B cell (primary cell): Measurements from ENCODE around the gene PILRB. TPM values are rescaled to one million over a fixed set of nuclear protein-coding genes. Genes with fewer than 3 reads are reported as not detected.
"Not testable (repeated sequence)": the region's sequence is repeated elsewhere in the genome, so short reads cannot be mapped to it uniquely, and the experiment has no call there.

Source experiments
- ATAC-seq: fragments of 200-7000 bp; cut with Tn5 transposase; one replicate; pipeline ENCODE4 v1.10.0; 2021; ENCODE audit warnings: low read depth, mild to moderate bottlenecking, moderate number of reproducible peaks, moderate library complexity
- CTCF ChIA-PET: fragments of 350-600 bp; sonication (Branson Sonifier 250); formaldehyde crosslinking; loops from one replicate; lab custom pipeline; 2021; ENCODE audit warnings: antibody characterized with exemption, inconsistent platforms; lab: Charles Lee
- POLR2A ChIA-PET: fragments of 350-600 bp; sonication (Branson Sonifier 250); formaldehyde crosslinking; loops from one replicate; lab custom pipeline; 2021; ENCODE audit warnings: antibody characterized with exemption; lab: Charles Lee
- DNase-seq: peaks from one replicate; pipeline ENCODE4 v3.0.0; 2013
- H2AFZ ChIP-seq: 2 replicates; pipeline ENCODE4 v1.6.1; 2012; ENCODE audit warnings: mild to moderate bottlenecking, low read depth, low read length; ENCODE audit not compliant: insufficient read depth, poor library complexity, severe bottlenecking
- H3K27ac ChIP-seq, 2 donors: 1 replicate in 1 of 2; 2 replicates in 1 of 2; pipeline ENCODE4 v1.5.1; 2012 to 2013; ENCODE audit warnings: low read length in 2 of 2, mild to moderate bottlenecking in 2 of 2, moderate library complexity in 1 of 2
- H3K27me3 ChIP-seq, 4 experiments: fragments of 200-600 bp in 1 of 4; sonication (generic) in 1 of 4; replicated peaks in 1 of 4; 1 replicate in 2 of 4; 2 replicates in 2 of 4; pipeline versions ENCODE4 v1.6.1 to v1.7.0; 2013 to 2016; ENCODE audit warnings: low read length in 3 of 4, mild to moderate bottlenecking in 2 of 4, mixed read lengths in 1 of 4, moderate library complexity in 1 of 4; ENCODE audit not compliant: insufficient read depth in 4 of 4, control insufficient read depth in 3 of 4; ENCODE audit errors: control extremely low read depth in 1 of 4
- H3K36me3 ChIP-seq, 2 experiments: replicated peaks in 1 of 2; 1 replicate in 1 of 2; 2 replicates in 1 of 2; pipeline versions ENCODE4 v1.6.1 to v1.7.1; 2013; ENCODE audit warnings: low read length in 1 of 2; ENCODE audit not compliant: insufficient read depth in 2 of 2, control insufficient read depth in 1 of 2; ENCODE audit errors: control extremely low read depth in 1 of 2, extremely low read depth in 1 of 2
- H3K4me1 ChIP-seq, 2 donors: fragments of 200-600 bp in 1 of 2; sonication (generic) in 1 of 2; 1 replicate in 1 of 2; 2 replicates in 1 of 2; pipeline versions ENCODE4 v1.5.1 to v1.6.1; 2013 to 2017; ENCODE audit warnings: low read length in 2 of 2; ENCODE audit not compliant: control insufficient read depth in 2 of 2, insufficient read depth in 2 of 2
- H3K4me2 ChIP-seq: replicated peaks from 2 replicates; pipeline ENCODE3; 2012; ENCODE audit warnings: mild to moderate bottlenecking, low read depth, low read length; ENCODE audit not compliant: poor library complexity, severe bottlenecking
- H3K4me3 ChIP-seq, 5 experiments: fragments of 200-600 bp in 1 of 5; sonication (generic) in 1 of 5; 1 replicate in 3 of 5; 2 replicates in 2 of 5; pipeline versions ENCODE4 v1.5.1 to v1.7.0; 2011 to 2016; ENCODE audit warnings: low read length in 4 of 5, mild to moderate bottlenecking in 4 of 5, low read depth in 2 of 5, control low read depth in 1 of 5, moderate library complexity in 1 of 5; ENCODE audit not compliant: insufficient read depth in 1 of 5; ENCODE audit errors: control extremely low read depth in 1 of 5, extremely low read depth in 1 of 5
- H3K79me2 ChIP-seq: fragments of 200-600 bp; sonication (generic); one replicate; pipeline ENCODE4 v1.6.0; 2016; ENCODE audit warnings: low read length; ENCODE audit not compliant: control insufficient read depth, insufficient read depth
- H3K9ac ChIP-seq: fragments of 200-600 bp; sonication (generic); 2 replicates; pipeline ENCODE4 v1.6.1; 2017; ENCODE audit warnings: mild to moderate bottlenecking, low read length, moderate library complexity
- H3K9me3 ChIP-seq, 3 donors: one replicate each; pipeline versions ENCODE4 v1.6.1 to v1.7.1; 2013; ENCODE audit warnings: low read length in 2 of 3; ENCODE audit not compliant: control insufficient read depth in 2 of 3, insufficient read depth in 1 of 3; ENCODE audit errors: control extremely low read depth in 1 of 3
- H4K20me1 ChIP-seq: 2 replicates; pipeline ENCODE4 v1.6.0; 2012; ENCODE audit warnings: mild to moderate bottlenecking, low read length; ENCODE audit not compliant: insufficient read depth, control insufficient read depth, poor library complexity, severe bottlenecking
- H3K27ac Mint-ChIP-seq: one replicate; pipeline ENCODE4 v1.8.0; 2021; ENCODE audit warnings: mixed read lengths
- H3K27me3 Mint-ChIP-seq: one replicate; pipeline ENCODE4 v1.8.0; 2021; ENCODE audit warnings: mixed read lengths
- H3K4me1 Mint-ChIP-seq: one replicate; pipeline ENCODE4 v1.8.0; 2021; ENCODE audit warnings: mixed read lengths
- H3K4me3 Mint-ChIP-seq: one replicate; pipeline ENCODE4 v1.8.0; 2021; ENCODE audit warnings: mixed read lengths
- H3K9me3 Mint-ChIP-seq: one replicate; pipeline ENCODE4 v1.8.0; 2022; ENCODE audit warnings: mixed read lengths; ENCODE audit not compliant: insufficient read depth
- CTCF ChIP-seq: fragments of 200-600 bp; IDR thresholded peaks from one replicate; pipeline ENCODE4 v1.8.0; 2022; ENCODE audit warnings: antibody characterized with exemption, mild to moderate bottlenecking
- EZH2 ChIP-seq: IDR thresholded peaks from 2 replicates; pipeline ENCODE4 v1.6.1; 2012; ENCODE audit warnings: borderline replicate concordance, low read depth, mild to moderate bottlenecking, moderate library complexity, low read length; ENCODE audit not compliant: insufficient read depth, poor library complexity, severe bottlenecking
- WGBS: methylation state at CpG from one replicate; pipeline ENCODE4 v1.1.5; 2013; ENCODE audit warnings: missing lambda C conversion rate; ENCODE audit not compliant: insufficient coverage; 5-methylcytosine and 5-hydroxymethylcytosine counted together
- intact Hi-C: fragments of 100-400 bp; cut with micrococcal nuclease; formaldehyde crosslinking; loops from one replicate; pipeline ENCODE4 v1.10.0; 2022
- polyA plus RNA-seq: library from polyadenylated mRNA; depleted of rRNA; stranded (reverse); fragments of >200 nt; gene quantifications from 2 replicates; pipeline ENCODE4 v1.2.3, GENCODE V29; 2012
- total RNA-seq, 2 donors: library from RNA; stranded (reverse); fragments of 120-200 nt in 1 of 2; gene quantifications; 1 replicate in 1 of 2; 2 replicates in 1 of 2; pipeline versions ENCODE4 v1.2.3 to v1.2.4, GENCODE V29; 2013 to 2022

Gene PILRB
- total and polyA plus RNA-seq, 2 donors (not counting 1 experiment from before 2014, with no cell fraction given) = 162 to 391 TPM

DNA sequence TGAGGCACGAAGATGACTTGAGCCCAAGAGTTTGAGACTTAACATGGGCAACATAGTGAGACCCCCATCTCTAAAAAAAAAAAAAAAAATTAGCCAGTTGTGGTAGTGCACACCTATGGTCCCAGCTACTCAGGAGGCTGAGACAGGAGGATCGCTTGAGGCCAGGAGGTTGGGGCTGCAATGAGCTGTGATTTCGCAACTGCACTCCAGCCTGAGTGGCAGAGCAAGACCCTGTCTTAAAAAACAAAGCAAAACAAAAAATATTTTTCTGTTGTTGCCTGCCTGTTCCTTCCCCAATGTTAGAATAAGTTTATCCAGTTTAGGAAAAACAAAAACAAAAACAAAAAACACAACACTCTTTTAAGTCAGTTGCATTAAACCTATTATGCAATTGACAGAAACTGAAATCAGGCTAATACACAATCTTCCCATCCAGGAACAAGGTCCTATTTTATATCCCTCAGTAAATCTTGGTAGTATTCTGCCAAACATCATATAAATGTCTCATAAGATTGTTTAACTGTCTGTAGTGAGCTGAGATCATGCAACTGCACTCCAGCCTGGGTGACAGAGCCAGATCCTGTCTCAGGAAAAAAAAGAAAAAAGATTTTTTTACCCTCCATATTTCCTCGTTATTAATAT, 20.3 kb downstream of the PILRB start:
- Histone ChIP-seq H4K20me1 (no peaks in the 10 kb centered on the region), H3K4me1 (peaks cover 12 to 23% of the 10 kb centered on the region in 2 donors), H3K4me3 (no peak overlapping the region), H3K9me3 (no peaks in the 10 kb centered on the region), H3K79me2 (peaks cover 7% of the 10 kb centered on the region), H3K27ac (no peak overlapping the region), H3K27me3 (no peaks in the 10 kb centered on the region), H3K9ac (no peak overlapping the region), H2AFZ (no peak overlapping the region), H3K4me2 (no peak overlapping the region), H3K36me3 (no peaks in the 10 kb centered on the region)
- peaks cover 29% of the 10 kb centered on the region for H3K4me1 Mint-ChIP-seq
- H3K27me3 Mint-ChIP-seq = no peaks in the 10 kb centered on the region
- ChIA-PET CTCF (interaction anchor here (1.3 kb wide), 1 partner anchor 29 kb away, joined by 4 read pairs; no protein-coding TSS in a partner anchor), POLR2A (interaction anchor here (0.7 kb wide), 1 partner anchor 46 kb away, joined by 6 read pairs; no protein-coding TSS in a partner anchor)
- no peak for DNase-seq
- intact Hi-C loops = no loop called here
- no peak for ATAC-seq
- H3K27ac Mint-ChIP-seq = no peak overlapping the region
- TF ChIP-seq EZH2 (no peak), CTCF (no peak)
- H3K4me3 Mint-ChIP-seq = no peak overlapping the region
- WGBS = 100% methylated on average over 2 of the region's 4 CpGs
- no peaks in the 10 kb centered on the region for H3K9me3 Mint-ChIP-seq

DNA sequence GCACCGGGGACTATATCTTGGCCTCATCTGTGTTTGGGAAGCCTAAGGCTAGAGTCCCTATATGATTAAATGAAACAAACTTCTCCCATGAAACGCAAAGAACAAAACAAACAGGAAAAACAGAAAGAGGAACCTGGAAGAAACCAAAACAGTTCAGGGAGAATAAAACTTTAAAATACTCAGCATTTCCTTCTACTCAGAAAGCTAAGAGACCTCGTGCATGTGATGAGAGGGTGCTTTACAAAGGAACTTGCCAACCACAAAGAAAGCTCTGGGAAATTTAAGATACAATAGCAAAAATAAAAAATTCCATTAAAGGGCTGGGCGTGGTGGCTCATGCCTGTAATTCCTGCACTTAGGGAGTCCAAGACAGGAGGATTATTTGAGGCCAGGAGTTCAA, 22.3 kb downstream of the PILRB start:
- Histone ChIP-seq H3K27ac (no peak overlapping the region), H3K9me3 (no peaks in the 10 kb centered on the region), H3K9ac (no peak overlapping the region), H3K4me1 (peaks cover 0 to 7% of the 10 kb centered on the region in 2 donors), H3K27me3 (no peaks in the 10 kb centered on the region), H3K4me3 (no peak overlapping the region), H3K36me3 (no peaks in the 10 kb centered on the region), H4K20me1 (no peaks in the 10 kb centered on the region), H2AFZ (no peak overlapping the region), H3K4me2 (no peak overlapping the region), H3K79me2 (no peaks in the 10 kb centered on the region)
- no peak for TF ChIP-seq EZH2
- TF ChIP-seq CTCF = no peak
- no peaks in the 10 kb centered on the region for H3K27me3 Mint-ChIP-seq
- no CpG with 5 or more reads among the region's 4 CpGs for WGBS
- ChIA-PET POLR2A (interaction anchor here (1.2 kb wide), 1 partner anchor 11 kb away, joined by 5 read pairs; no protein-coding TSS in a partner anchor), CTCF (interaction anchor here (0.7 to 2.4 kb wide), 4 partner anchors 25 to 345 kb away, joined by 3 to 7 read pairs (median 3); no protein-coding TSS in a partner anchor)
- no peak overlapping the region for H3K4me3 Mint-ChIP-seq
- no peak for ATAC-seq
- DNase-seq = no peak
- no peaks in the 10 kb centered on the region for H3K9me3 Mint-ChIP-seq
- intact Hi-C loops = no loop called here
- H3K27ac Mint-ChIP-seq = no peak overlapping the region
- peaks cover 24% of the 10 kb centered on the region for H3K4me1 Mint-ChIP-seq

- WGBS = 98% methylated on average over 27 of the region's 49 CpGs
- peaks cover 19% of the 10 kb centered on the region for H3K4me1 Mint-ChIP-seq
- CTCF ChIA-PET = interaction anchor here (1.0 to 2.4 kb wide), 2 partner anchors 26 to 34 kb away, joined by 3 to 7 read pairs; no protein-coding TSS in a partner anchor
- H4K20me1 ChIP-seq, H3K4me3 Mint-ChIP-seq, H3K9me3 ChIP-seq, DNase-seq, H3K36me3 ChIP-seq, H3K9me3 Mint-ChIP-seq, H3K4me2 ChIP-seq, H3K27ac ChIP-seq, H3K79me2 ChIP-seq, H3K4me3 ChIP-seq, H2AFZ ChIP-seq, H3K27me3 ChIP-seq, H3K9ac ChIP-seq, ATAC-seq, POLR2A ChIA-PET, H3K27me3 Mint-ChIP-seq, H3K4me1 ChIP-seq, intact Hi-C loops: not testable (repeated sequence)
- peak overlapping the region; percentile 32 for H3K27ac Mint-ChIP-seq
Observed at GRCh38 chr7:100381531-100382233, 23.8 kb downstream of the PILRB start.
